A549 treated with Mapracorat at 1 μM for 4 hours (cell line): ENCODE data around the gene NUP35. TPM values are rescaled to one million over a fixed set of nuclear protein-coding genes. Genes with fewer than 3 reads are reported as not detected.

ENCODE experiments used
- total RNA-seq: library from RNA; stranded (reverse); fragments of 200-300 nt; extraction: Qiagen RNA extraction; gene quantifications from 5 replicates; pipeline ENCODE4 v1.2.3, GENCODE V29; 2022

Gene NUP35
- total RNA-seq, result 30.1 to 37.4 TPM (median 31.3 TPM) in 5 replicates

DNA sequence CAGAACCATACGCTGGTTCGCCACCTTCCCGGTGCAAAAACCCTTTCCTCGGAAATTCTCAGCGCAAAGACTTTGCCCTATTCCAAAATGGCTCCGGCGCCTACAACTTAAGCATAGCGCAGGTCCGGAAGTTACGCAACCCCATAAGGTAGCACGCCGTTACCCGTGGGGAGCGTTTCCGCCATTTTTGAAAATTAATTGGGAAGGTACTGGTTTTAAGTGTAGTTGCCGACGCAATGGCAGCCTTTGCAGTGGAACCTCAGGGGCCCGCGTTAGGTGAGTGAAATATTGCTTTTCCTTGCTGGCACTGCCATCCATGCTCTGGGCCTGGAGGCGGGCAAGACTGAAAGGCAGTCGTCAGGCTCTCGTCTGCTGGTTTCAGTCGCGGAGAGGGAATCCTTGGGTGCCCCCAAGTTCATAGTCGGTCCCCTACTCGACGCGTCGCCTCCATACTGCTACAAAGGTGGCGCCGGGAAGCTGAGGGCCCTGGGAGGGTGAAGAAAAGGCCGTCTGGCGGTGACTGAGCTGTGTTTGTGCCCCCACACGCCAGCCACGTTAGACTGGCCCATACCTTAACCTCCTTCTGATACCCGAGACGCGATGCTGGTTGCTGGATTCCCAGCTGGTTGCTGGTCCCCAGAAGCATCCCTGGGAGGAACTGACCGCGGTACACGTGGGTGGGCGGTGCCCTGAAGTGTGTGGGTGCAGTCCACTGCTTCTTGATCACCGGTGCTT lies at the start of gene NUP35:
Gene NUP35 (plus strand): TSS at position 222 of the 735 bp plus-strand sequence. CDS start 15 bp downstream, at position 237.

GRCh38 chr2:183078464-183079138 lies 45.6 kb upstream of the NUP35 start, which contains the start of gene DUSP19:
Gene DUSP19, plus strand, starts transcription at chr2:183078747. Its CDS starts 187 bp downstream, at chr2:183078934.

Other genes starting within 250 kb of the NUP35 start
- 86.2 to 105 TPM (median 103 TPM) in 5 replicates for gene NCKAP1, start 86.0 kb upstream of the NUP35 start, total RNA-seq
- 0.45 to 0.87 TPM (median 0.57 TPM) in 5 replicates for gene DUSP19, start 45.7 kb upstream of the NUP35 start, total RNA-seq